Thoracic aorta (tissue), 2 donors: Measurements from ENCODE around the gene ST6GAL1. TPM values are rescaled to one million over a fixed set of nuclear protein-coding genes. Genes with fewer than 3 reads are reported as not detected.

Experiments
- ATAC-seq: fragments of 150-250 bp; one replicate; pipeline ENCODE4 v1.8.0; 2017; ENCODE audit warnings: low read depth; ENCODE audit not compliant: insufficient number of reproducible peaks, low FRiP score
- DNase-seq: peaks from one replicate; pipeline ENCODE4 v3.0.0-alpha.2; 2020; ENCODE audit warnings: low spot score
- H3K27ac ChIP-seq, 2 donors: fragments of 200-600 bp; sonication (generic); 1 replicate in 1 of 2; 2 replicates in 1 of 2; pipeline ENCODE4 v1.5.1; 2016; ENCODE audit warnings: mild to moderate bottlenecking in 2 of 2, moderate library complexity in 2 of 2
- H3K27me3 ChIP-seq: fragments of 200-600 bp; sonication (generic); replicated peaks from 2 replicates; pipeline ENCODE4 v1.6.0; 2016; ENCODE audit warnings: mild to moderate bottlenecking; ENCODE audit not compliant: insufficient read depth
- H3K36me3 ChIP-seq: fragments of 200-600 bp; sonication (generic); one replicate; pipeline ENCODE4 v1.5.1; 2016
- H3K4me1 ChIP-seq, 2 donors: fragments of 200-600 bp; sonication (generic); 1 replicate in 1 of 2; 2 replicates in 1 of 2; pipeline versions ENCODE4 v1.5.1 to v1.6.0; 2016; ENCODE audit warnings: low read depth in 2 of 2, mild to moderate bottlenecking in 1 of 2; ENCODE audit not compliant: control insufficient read depth in 1 of 2
- H3K4me3 ChIP-seq: fragments of 200-600 bp; sonication (generic); 2 replicates; pipeline ENCODE4 v1.5.1; 2016; ENCODE audit warnings: mild to moderate bottlenecking
- H3K9me3 ChIP-seq: fragments of 200-600 bp; sonication (generic); 2 replicates; pipeline ENCODE4 v1.5.1; 2016
- CTCF ChIP-seq: fragments of 200-600 bp; sonication (generic); IDR thresholded peaks from one replicate; pipeline ENCODE4 v1.5.1; 2019; ENCODE audit warnings: antibody characterized with exemption
- total RNA-seq, 2 donors: library from RNA; depleted of rRNA; stranded (reverse); fragments of >200 nt; gene quantifications; one replicate each; pipeline versions ENCODE4 v1.1.0 to v1.2.3, GENCODE V29; 2016

Gene ST6GAL1
- total RNA-seq, 2 donors from 2014 or later = 89.5 to 141 TPM

- no peak for DNase-seq
- no peaks in the 10 kb centered on the region for H3K27me3 ChIP-seq
- ATAC-seq = no peak
- no peak overlapping the region for H3K4me3 ChIP-seq
- TF ChIP-seq CTCF = no peak
- no peaks in the 10 kb centered on the region for H3K9me3 ChIP-seq
- H3K4me1 ChIP-seq = peaks cover 23 to 24% of the 10 kb centered on the region in 2 donors
- H3K27ac ChIP-seq = no peak overlapping the region
- no peaks in the 10 kb centered on the region for H3K36me3 ChIP-seq
Observed at GRCh38 chr3:186993210-186993782, 63.0 kb downstream of the ST6GAL1 start.

- H3K9me3 ChIP-seq = no peaks in the 10 kb centered on the region
- no peaks in the 10 kb centered on the region for H3K27me3 ChIP-seq
- no peaks in the 10 kb centered on the region for H3K36me3 ChIP-seq
- peak overlapping the region in 1 of 2 donors; percentile 48 for H3K27ac ChIP-seq
- H3K4me1 ChIP-seq = peaks cover 31 to 34% of the 10 kb centered on the region in 2 donors
- ATAC-seq (no peak), DNase-seq (no peak)
- H3K4me3 ChIP-seq = no peak overlapping the region
- no peak for TF ChIP-seq CTCF
Observed at GRCh38 chr3:186994000-186994955, 64.0 kb downstream of the ST6GAL1 start.

- DNase-seq = no peak
- H3K27ac ChIP-seq = peak overlapping the region in 1 of 2 donors; percentile 13
- TF ChIP-seq CTCF = no peak
- no peaks in the 10 kb centered on the region for H3K36me3 ChIP-seq
- peaks cover 28 to 49% of the 10 kb centered on the region in 2 donors for H3K4me1 ChIP-seq
- H3K4me3 ChIP-seq = no peak overlapping the region
- no peaks in the 10 kb centered on the region for H3K9me3 ChIP-seq
- ATAC-seq = no peak
- no peaks in the 10 kb centered on the region for H3K27me3 ChIP-seq
Observed at GRCh38 chr3:186996356-186996755, 66.0 kb downstream of the ST6GAL1 start.

GRCh38 chr3:186997061-186997460, 66.7 kb downstream of the ST6GAL1 start:
- H3K27ac ChIP-seq = peak overlapping the region in 1 of 2 donors; percentile 46
- no peak for ATAC-seq
- H3K36me3 ChIP-seq = no peaks in the 10 kb centered on the region
- H3K27me3 ChIP-seq = no peaks in the 10 kb centered on the region
- no peaks in the 10 kb centered on the region for H3K9me3 ChIP-seq
- no peak for DNase-seq
- TF ChIP-seq CTCF = no peak
- no peak overlapping the region for H3K4me3 ChIP-seq
- H3K4me1 ChIP-seq = peaks cover 27 to 49% of the 10 kb centered on the region in 2 donors

- Histone ChIP-seq H3K27me3 (no peaks in the 10 kb centered on the region), H3K4me3 (peak overlapping the region; percentile 3), H3K27ac (peak overlapping the region in 1 of 2 donors; percentile 46), H3K9me3 (no peaks in the 10 kb centered on the region), H3K4me1 (peaks cover 27 to 49% of the 10 kb centered on the region in 2 donors), H3K36me3 (no peaks in the 10 kb centered on the region)
- DNase-seq (no peak), ATAC-seq (peak; percentile 18)
- no peak for TF ChIP-seq CTCF
Observed at GRCh38 chr3:186997473-186997939, 67.2 kb downstream of the ST6GAL1 start.
